ENCODE results near the gene WDR37.

WDR37 gene

GRCh38 chr10:1085258-1085657 is 29.1 kb downstream of the WDR37 start:
- CTCF ChIA-PET = interaction anchor here (1.0 to 1.6 kb wide), 2 partner anchors 10 to 12 kb away, joined by 3 to 6 read pairs; no protein-coding TSS in a partner anchor
- DNase-seq (ENCODE audit: low read depth, low spot score) = no peak
- TF ChIP-seq, protein P1, sequence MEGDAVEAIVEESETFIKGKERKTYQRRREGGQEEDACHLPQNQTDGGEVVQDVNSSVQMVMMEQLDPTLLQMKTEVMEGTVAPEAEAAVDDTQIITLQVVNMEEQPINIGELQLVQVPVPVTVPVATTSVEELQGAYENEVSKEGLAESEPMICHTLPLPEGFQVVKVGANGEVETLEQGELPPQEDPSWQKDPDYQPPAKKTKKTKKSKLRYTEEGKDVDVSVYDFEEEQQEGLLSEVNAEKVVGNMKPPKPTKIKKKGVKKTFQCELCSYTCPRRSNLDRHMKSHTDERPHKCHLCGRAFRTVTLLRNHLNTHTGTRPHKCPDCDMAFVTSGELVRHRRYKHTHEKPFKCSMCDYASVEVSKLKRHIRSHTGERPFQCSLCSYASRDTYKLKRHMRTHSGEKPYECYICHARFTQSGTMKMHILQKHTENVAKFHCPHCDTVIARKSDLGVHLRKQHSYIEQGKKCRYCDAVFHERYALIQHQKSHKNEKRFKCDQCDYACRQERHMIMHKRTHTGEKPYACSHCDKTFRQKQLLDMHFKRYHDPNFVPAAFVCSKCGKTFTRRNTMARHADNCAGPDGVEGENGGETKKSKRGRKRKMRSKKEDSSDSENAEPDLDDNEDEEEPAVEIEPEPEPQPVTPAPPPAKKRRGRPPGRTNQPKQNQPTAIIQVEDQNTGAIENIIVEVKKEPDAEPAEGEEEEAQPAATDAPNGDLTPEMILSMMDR (IDR thresholded peaks at IDR 0.05; ENCODE audit: insufficient read depth, low read length, missing control alignments) = no peak
- POLR2A ChIA-PET = no interaction called here
- no peak overlapping the region for H3K4me3 ChIP-seq (ENCODE audit: low read depth, low read length)

GRCh38 chr10:1086787-1087186 is 30.6 kb downstream of the WDR37 start:
- CTCF ChIA-PET = no interaction called here
- POLR2A ChIA-PET = no interaction called here
- TF ChIP-seq, protein P1 (IDR thresholded peaks at IDR 0.05; ENCODE audit: insufficient read depth, low read length, missing control alignments) = no peak
- DNase-seq (ENCODE audit: low read depth, low spot score) = no peak
- no peak overlapping the region for H3K4me3 ChIP-seq (ENCODE audit: low read depth, low read length)

DNA sequence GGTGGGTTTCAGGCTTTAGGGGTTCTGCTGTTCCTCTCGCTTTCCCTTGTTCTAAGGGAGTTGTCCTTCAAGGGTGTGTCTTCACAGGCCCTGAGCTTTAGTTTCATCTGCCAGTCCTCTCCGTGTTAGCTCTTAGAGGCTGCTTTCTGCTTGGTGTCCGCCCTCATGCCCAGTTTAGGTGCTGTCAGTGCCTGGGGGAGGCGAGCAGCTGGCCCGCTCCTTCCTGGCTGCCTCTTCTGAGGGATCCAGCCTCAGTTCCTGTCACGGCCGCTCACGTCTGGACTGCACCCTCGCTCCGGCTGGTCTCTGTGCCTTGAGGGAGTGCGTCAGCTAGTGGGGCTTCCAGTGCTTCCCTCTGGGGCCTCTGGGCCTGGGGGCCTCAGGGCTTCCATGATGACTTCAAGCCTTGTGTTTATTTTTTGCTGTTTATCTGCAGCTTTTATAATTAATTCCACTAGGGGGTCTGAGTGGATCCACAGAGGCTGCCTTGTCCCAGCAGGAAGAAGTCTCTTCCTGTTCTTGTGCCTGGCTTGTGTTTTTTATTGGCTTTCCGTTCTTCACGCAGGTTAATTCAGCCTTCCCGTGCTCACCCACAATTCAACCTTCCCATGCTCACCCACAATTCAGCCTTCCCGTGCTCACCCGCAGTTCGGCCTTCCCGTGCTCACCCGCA is 33.0 kb downstream of the WDR37 start:
- no peak for DNase-seq (ENCODE audit: low read depth, low spot score)
- POLR2A ChIA-PET = no interaction called here
- TF ChIP-seq, protein P1 (IDR thresholded peaks at IDR 0.05; ENCODE audit: insufficient read depth, low read length, missing control alignments) = no peak
- no peak overlapping the region for H3K4me3 ChIP-seq (ENCODE audit: low read depth, low read length)
- CTCF ChIA-PET = no interaction called here

DNA sequence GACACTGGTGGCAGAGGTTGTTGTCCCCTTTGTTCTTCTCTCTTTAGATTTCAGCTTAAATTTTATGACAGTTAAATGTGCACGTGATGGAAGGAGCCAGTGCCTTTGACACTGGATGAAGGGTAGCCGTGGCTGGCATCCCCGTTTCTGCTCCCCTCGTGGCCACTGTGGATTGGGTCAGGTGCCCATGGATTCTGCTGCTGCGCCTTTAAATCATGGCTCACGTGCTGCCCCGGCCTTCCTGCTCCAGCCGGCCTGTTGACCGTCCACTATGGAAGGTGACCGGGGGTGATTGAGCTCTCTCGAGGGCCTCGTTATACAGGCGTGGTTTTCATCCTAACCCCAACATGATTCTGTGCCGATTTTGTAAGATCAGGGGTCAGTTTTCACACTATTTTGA is 34.5 kb downstream of the WDR37 start:
- ChIA-PET POLR2A (no interaction called here), CTCF (interaction anchor here (1.2 kb wide), 1 partner anchor 9 kb away, joined by 3 read pairs; no protein-coding TSS in a partner anchor)
- H3K4me3 ChIP-seq (ENCODE audit: low read depth, low read length) = no peak overlapping the region
- TF ChIP-seq, protein P1 (IDR thresholded peaks at IDR 0.05; ENCODE audit: insufficient read depth, low read length, missing control alignments) = no peak
- DNase-seq (ENCODE audit: low read depth, low spot score) = no peak

- DNase-seq (ENCODE audit: low read depth, low spot score) = no peak
- TF ChIP-seq, protein P1 (IDR thresholded peaks at IDR 0.05; ENCODE audit: insufficient read depth, low read length, missing control alignments) = no peak
- CTCF ChIA-PET = interaction anchor here (1.4 kb wide), 1 partner anchor 16 kb away, joined by 4 read pairs; no protein-coding TSS in a partner anchor
- POLR2A ChIA-PET = no interaction called here
- H3K4me3 ChIP-seq (ENCODE audit: low read depth, low read length) = no peak overlapping the region
Measured at GRCh38 chr10:1093696-1094095, 37.5 kb downstream of the WDR37 start.

- no peak overlapping the region for H3K4me3 ChIP-seq (ENCODE audit: low read depth, low read length)
- POLR2A ChIA-PET = no interaction called here
- CTCF ChIA-PET = interaction anchor here (1.4 kb wide), 1 partner anchor 15 kb away, joined by 4 read pairs; no protein-coding TSS in a partner anchor
- TF ChIP-seq, protein P1 (IDR thresholded peaks at IDR 0.05; ENCODE audit: insufficient read depth, low read length, missing control alignments) = no peak
- no peak for DNase-seq (ENCODE audit: low read depth, low spot score)
Measured at GRCh38 chr10:1094112-1095057, 38.2 kb downstream of the WDR37 start.

All from AG04449 (cell line).